Measurements from ENCODE around the gene UTP3.
A peak's percentile ranks its signal among the peaks of the same experiment; 100 is the strongest.
"Not testable (repeated sequence)": the region's sequence is repeated elsewhere in the genome, so short reads cannot be mapped to it uniquely, and the experiment has no call there.

Gene UTP3

DNA sequence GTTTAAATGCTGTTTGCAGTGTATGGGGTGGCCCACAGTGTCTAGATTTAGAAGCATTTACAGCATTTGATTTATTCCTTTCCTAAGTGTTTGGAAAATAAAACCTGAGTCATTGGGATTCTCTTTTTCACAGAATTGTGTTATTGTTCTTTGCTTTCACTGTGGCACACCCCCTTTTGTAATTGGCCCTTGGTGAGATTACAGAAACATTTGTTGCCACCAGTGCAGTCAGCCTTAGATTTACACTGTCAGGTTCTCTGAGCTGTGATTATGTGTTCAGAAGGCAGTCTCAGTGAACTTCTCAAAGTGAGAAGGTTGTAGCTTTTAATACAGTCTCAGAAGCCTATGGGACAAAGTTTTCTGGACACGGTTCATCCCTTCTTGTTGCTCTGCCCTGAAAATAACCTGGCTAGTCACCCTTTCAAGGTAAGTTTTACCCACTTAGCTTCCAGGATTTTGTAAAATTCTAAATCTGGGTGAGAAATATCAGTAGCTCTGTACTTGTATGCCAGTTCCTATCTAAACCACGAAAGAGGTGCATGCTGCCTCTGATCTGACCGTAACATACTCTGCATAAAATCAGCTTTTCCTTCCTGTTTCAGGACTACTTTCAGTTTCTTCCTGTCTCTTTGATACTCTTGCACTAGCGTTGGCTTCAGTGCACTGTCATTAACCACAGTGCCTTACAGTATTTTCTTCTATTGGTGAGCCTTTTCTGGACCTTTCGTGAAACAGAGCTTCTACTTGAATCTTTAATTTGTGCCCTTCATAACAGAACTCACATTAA, 46.0 kb downstream of the UTP3 start:
- Histone ChIP-seq H3K36me3 (replicated peaks; ENCODE audit: insufficient read depth, low read length) (no peaks in the 10 kb centered on the region), H3K79me2 (ENCODE audit: low read length) (peaks cover 57% of the 10 kb centered on the region), H4K20me1 (ENCODE audit: insufficient read depth, low read length) (peaks cover 5% of the 10 kb centered on the region; the same call in 1 of the 2 replicates), H3K4me3 (ENCODE audit: low read length) (peak overlapping the region; percentile 46), H3F3A (ENCODE audit: insufficient read depth, low read length) (peaks cover 32% of the 10 kb centered on the region), H3K27ac (ENCODE audit: low read length) (peak overlapping the region; percentile 40; the same call in 1 of the 2 replicates), H3K9me3 (replicated peaks; ENCODE audit: insufficient read depth, low read length) (no peaks in the 10 kb centered on the region), H3K4me2 (ENCODE audit: low read depth, low read length) (peak overlapping the region; percentile 88), H2AFZ (ENCODE audit: low read length) (no peak overlapping the region), H3K27me3 (replicated peaks; ENCODE audit: insufficient read depth, low read length) (no peaks in the 10 kb centered on the region), H3K4me1 (ENCODE audit: low read length) (peaks cover 45% of the 10 kb centered on the region), H3K9ac (ENCODE audit: low read length) (no peak overlapping the region), H3K9me2 (replicated peaks; ENCODE audit: insufficient read depth, low read length) (no peaks in the 10 kb centered on the region)
- peak; percentile 91 for DNase-seq
- TF ChIP-seq EZH2 (optimal IDR thresholded peaks at IDR 0.05; ENCODE audit: low read depth, low read length) (no peak), EZH2phosphoT487 (IDR thresholded peaks at IDR 0.05; ENCODE audit: low read length) (no peak), CTCF (IDR thresholded peaks at IDR 0.05; ENCODE audit: low read length) (no peak)

- TF ChIP-seq EZH2phosphoT487 (IDR thresholded peaks at IDR 0.05; ENCODE audit: low read length) (no peak), EZH2 (optimal IDR thresholded peaks at IDR 0.05; ENCODE audit: low read depth, low read length) (no peak), CTCF (IDR thresholded peaks at IDR 0.05; ENCODE audit: low read length) (no peak)
- no peaks in the 10 kb centered on the region for H3K27me3 ChIP-seq (replicated peaks; ENCODE audit: insufficient read depth, low read length)
- H2AFZ ChIP-seq (ENCODE audit: low read length), result no peak overlapping the region
- H3K4me1 ChIP-seq (ENCODE audit: low read length), result peaks cover 45% of the 10 kb centered on the region
- no peak overlapping the region for H3K9ac ChIP-seq (ENCODE audit: low read length)
- H3K27ac ChIP-seq (ENCODE audit: low read length), result peak overlapping the region; percentile 40; the same call in 1 of the 2 replicates
- H3K4me3 ChIP-seq (ENCODE audit: low read length), result peak overlapping the region; percentile 46
- H3K79me2 ChIP-seq (ENCODE audit: low read length), result peaks cover 58% of the 10 kb centered on the region
- DNase-seq, result no peak
- no peaks in the 10 kb centered on the region for H3K9me3 ChIP-seq (replicated peaks; ENCODE audit: insufficient read depth, low read length)
- peaks cover 5% of the 10 kb centered on the region; the same call in 1 of the 2 replicates for H4K20me1 ChIP-seq (ENCODE audit: insufficient read depth, low read length)
- no peaks in the 10 kb centered on the region for H3K9me2 ChIP-seq (replicated peaks; ENCODE audit: insufficient read depth, low read length)
- peak overlapping the region; percentile 88 for H3K4me2 ChIP-seq (ENCODE audit: low read depth, low read length)
- H3K36me3 ChIP-seq (replicated peaks; ENCODE audit: insufficient read depth, low read length), result no peaks in the 10 kb centered on the region
- peaks cover 32% of the 10 kb centered on the region for H3F3A ChIP-seq (ENCODE audit: insufficient read depth, low read length)
Observed at GRCh38 chr4:70734971-70735370, 46.6 kb downstream of the UTP3 start.

GRCh38 chr4:70735915-70736314, 47.6 kb downstream of the UTP3 start:
- not testable (repeated sequence) for H3K27ac ChIP-seq (ENCODE audit: low read length); H3K4me3 ChIP-seq (ENCODE audit: low read length); H3K9ac ChIP-seq (ENCODE audit: low read length); H3K36me3 ChIP-seq (replicated peaks; ENCODE audit: insufficient read depth, low read length); H4K20me1 ChIP-seq (ENCODE audit: insufficient read depth, low read length); H2AFZ ChIP-seq (ENCODE audit: low read length); H3K9me3 ChIP-seq (replicated peaks; ENCODE audit: insufficient read depth, low read length); H3K9me2 ChIP-seq (replicated peaks; ENCODE audit: insufficient read depth, low read length); H3K4me2 ChIP-seq (ENCODE audit: low read depth, low read length); H3K27me3 ChIP-seq (replicated peaks; ENCODE audit: insufficient read depth, low read length)
- peak; percentile 42 for TF ChIP-seq CTCF (IDR thresholded peaks at IDR 0.05; ENCODE audit: low read length)
- DNase-seq, result peak; percentile 54
- H3K79me2 ChIP-seq (ENCODE audit: low read length), result peaks cover 59% of the 10 kb centered on the region
- H3F3A ChIP-seq (ENCODE audit: insufficient read depth, low read length), result peaks cover 28% of the 10 kb centered on the region
- H3K4me1 ChIP-seq (ENCODE audit: low read length), result peaks cover 39% of the 10 kb centered on the region

Measured in MM.1S (cell line).